Epithelial cell of esophagus (primary cell): Measurements from ENCODE around the gene FAT2.
A peak's percentile ranks its signal among the peaks of the same experiment; 100 is the strongest.
"Not testable (repeated sequence)": the region's sequence is repeated elsewhere in the genome, so short reads cannot be mapped to it uniquely, and the experiment has no call there.

Experiments used
- DNase-seq: peaks from one replicate; pipeline ENCODE4 v3.0.0; 2010; ENCODE audit warnings: low read depth
- H3K4me3 ChIP-seq: 2 replicates; pipeline ENCODE4 v1.5.1; 2011; ENCODE audit warnings: mild to moderate bottlenecking, low read length, control low read depth
- CTCF ChIP-seq: IDR thresholded peaks from 2 replicates; pipeline ENCODE4 v1.5.1; 2011; ENCODE audit warnings: low read depth, mild to moderate bottlenecking, low read length, control low read depth, inconsistent platforms; ENCODE audit not compliant: insufficient read depth; ENCODE audit errors: missing control alignments

Gene FAT2

GRCh38 chr5:151596828-151597539 lies 5.9 kb upstream of the FAT2 start:
- H3K4me3 ChIP-seq: no peak overlapping the region
- no peak for TF ChIP-seq CTCF
- DNase-seq: no peak

GRCh38 chr5:151595411-151595826 lies 4.3 kb upstream of the FAT2 start:
- no peak for TF ChIP-seq CTCF
- H3K4me3 ChIP-seq: no peak overlapping the region
- DNase-seq: no peak

GRCh38 chr5:151592855-151593408 lies 1.8 kb upstream of the FAT2 start:
- no peak for TF ChIP-seq CTCF
- no peak overlapping the region for H3K4me3 ChIP-seq
- DNase-seq: no peak

- peak; percentile 84 for DNase-seq
- peak overlapping the region; percentile 95 for H3K4me3 ChIP-seq
- TF ChIP-seq CTCF: no peak
Measured at GRCh38 chr5:151589878-151590570, 1.1 kb downstream of the FAT2 start.

GRCh38 chr5:151587796-151588555 lies 3.2 kb downstream of the FAT2 start:
- H3K4me3 ChIP-seq: peak overlapping the region; percentile 95
- DNase-seq: peak; percentile 60
- no peak for TF ChIP-seq CTCF

- peak overlapping the region; percentile 14 for H3K4me3 ChIP-seq
- peak; percentile 85 for DNase-seq
- TF ChIP-seq CTCF: no peak
Measured at GRCh38 chr5:151585970-151586369, 5.2 kb downstream of the FAT2 start.

- not testable (repeated sequence) for H3K4me3 ChIP-seq
Measured at GRCh38 chr5:151585344-151585743, 5.8 kb downstream of the FAT2 start.

More at GRCh38 chr5:151585344-151585743, 5.8 kb downstream of the FAT2 start:
- DNase-seq: not testable (repeated sequence)
